Thyroid gland (tissue), 4 donors: ENCODE measurements around the gene ATP6V0D1.

ENCODE experiments used
- POLR2A ChIP-seq, 2 donors: fragments of 450-650 bp; IDR thresholded peaks; one replicate each; pipeline ENCODE4 v1.6.1; 2017; ENCODE audit warnings: antibody characterized with exemption in 2 of 2, mild to moderate bottlenecking in 2 of 2, moderate library complexity in 1 of 2
- TF ChIP-seq, protein P1 (sequence below), 6 experiments: fragments of 200-600 bp in 3 of 6; fragments of 450-650 bp in 3 of 6; sonication (generic) in 3 of 6; IDR thresholded peaks; one replicate each; pipeline ENCODE4 v1.5.1; 2016 to 2019; ENCODE audit warnings: antibody characterized with exemption in 6 of 6, mild to moderate bottlenecking in 2 of 6, inconsistent platforms in 1 of 6, moderate library complexity in 1 of 6

DNA sequence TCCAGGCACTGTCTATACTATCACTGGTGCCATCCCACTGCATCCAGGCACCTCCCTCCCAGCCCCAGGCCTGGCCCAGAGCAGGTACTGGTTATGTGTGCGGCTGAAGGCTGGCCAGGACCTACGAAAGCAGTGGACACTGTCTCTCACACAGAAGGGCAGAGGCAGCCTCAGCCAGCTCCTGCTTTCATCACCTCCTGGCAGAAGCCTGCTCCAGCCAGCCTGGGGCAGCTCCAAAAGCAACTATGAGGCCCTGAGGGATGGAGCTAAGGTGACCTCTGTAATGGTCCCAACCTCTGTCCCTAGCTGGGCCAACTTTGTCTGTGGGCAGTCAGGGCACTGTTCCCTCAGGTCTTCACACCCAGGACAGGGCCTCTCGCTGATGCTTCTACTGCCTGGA lies 31.2 kb downstream of the ATP6V0D1 start:
- no peak for TF ChIP-seq POLR2A (IDR thresholded peaks at IDR 0.05)
- TF ChIP-seq, protein P1, sequence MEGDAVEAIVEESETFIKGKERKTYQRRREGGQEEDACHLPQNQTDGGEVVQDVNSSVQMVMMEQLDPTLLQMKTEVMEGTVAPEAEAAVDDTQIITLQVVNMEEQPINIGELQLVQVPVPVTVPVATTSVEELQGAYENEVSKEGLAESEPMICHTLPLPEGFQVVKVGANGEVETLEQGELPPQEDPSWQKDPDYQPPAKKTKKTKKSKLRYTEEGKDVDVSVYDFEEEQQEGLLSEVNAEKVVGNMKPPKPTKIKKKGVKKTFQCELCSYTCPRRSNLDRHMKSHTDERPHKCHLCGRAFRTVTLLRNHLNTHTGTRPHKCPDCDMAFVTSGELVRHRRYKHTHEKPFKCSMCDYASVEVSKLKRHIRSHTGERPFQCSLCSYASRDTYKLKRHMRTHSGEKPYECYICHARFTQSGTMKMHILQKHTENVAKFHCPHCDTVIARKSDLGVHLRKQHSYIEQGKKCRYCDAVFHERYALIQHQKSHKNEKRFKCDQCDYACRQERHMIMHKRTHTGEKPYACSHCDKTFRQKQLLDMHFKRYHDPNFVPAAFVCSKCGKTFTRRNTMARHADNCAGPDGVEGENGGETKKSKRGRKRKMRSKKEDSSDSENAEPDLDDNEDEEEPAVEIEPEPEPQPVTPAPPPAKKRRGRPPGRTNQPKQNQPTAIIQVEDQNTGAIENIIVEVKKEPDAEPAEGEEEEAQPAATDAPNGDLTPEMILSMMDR (IDR thresholded peaks at IDR 0.05) = no peak
